Neuron (in vitro differentiated cells): ENCODE measurements around the gene SLC30A7.
"Not testable (repeated sequence)": the region's sequence is repeated elsewhere in the genome, so short reads cannot be mapped to it uniquely, and the experiment has no call there.

Experiments used
- H2AFZ ChIP-seq: one replicate; pipeline ENCODE4 v1.6.1; 2013; ENCODE audit warnings: low read depth, mild to moderate bottlenecking, inconsistent platforms, low read length, moderate library complexity
- H3K27me3 ChIP-seq: one replicate; pipeline ENCODE4 v1.6.1; 2013; ENCODE audit warnings: low read length; ENCODE audit not compliant: insufficient read depth
- H3K36me3 ChIP-seq: one replicate; pipeline ENCODE4 v1.6.1; 2013; ENCODE audit warnings: low read length; ENCODE audit not compliant: insufficient read depth
- H3K4me1 ChIP-seq: one replicate; pipeline ENCODE4 v1.6.1; 2013; ENCODE audit warnings: low read length; ENCODE audit not compliant: insufficient read depth
- H3K4me3 ChIP-seq: 2 replicates; pipeline ENCODE4 v1.5.1; 2013; ENCODE audit warnings: mild to moderate bottlenecking, low read length, moderate library complexity
- H3K9me3 ChIP-seq: one replicate; pipeline ENCODE4 v1.6.1; 2013; ENCODE audit warnings: low read length

Gene SLC30A7

DNA sequence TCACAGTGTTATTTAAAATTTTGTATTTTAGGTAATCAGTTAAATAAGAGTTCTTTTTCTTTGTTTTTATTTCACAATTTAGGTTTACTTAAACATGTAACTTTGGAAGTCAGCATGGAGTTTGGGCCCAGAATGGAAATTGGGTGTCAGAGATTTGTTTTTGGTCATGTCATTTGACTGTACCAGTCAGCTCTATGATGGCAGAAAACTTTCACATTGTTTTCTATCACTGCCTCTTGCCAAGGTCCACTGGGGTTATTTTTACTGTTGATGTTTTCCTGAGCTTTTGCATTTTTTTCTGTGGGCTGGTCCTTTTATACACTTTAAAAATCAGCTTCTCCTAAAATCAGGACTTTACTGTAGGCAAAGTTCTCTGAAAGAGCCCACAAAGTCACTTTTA, 54.4 kb downstream of the SLC30A7 start:
- Histone ChIP-seq H3K4me1 (peaks cover 22% of the 10 kb centered on the region), H3K4me3 (no peak overlapping the region), H3K36me3 (peaks cover 13% of the 10 kb centered on the region), H3K9me3 (no peaks in the 10 kb centered on the region), H3K27me3 (no peaks in the 10 kb centered on the region), H2AFZ (no peak overlapping the region)

DNA sequence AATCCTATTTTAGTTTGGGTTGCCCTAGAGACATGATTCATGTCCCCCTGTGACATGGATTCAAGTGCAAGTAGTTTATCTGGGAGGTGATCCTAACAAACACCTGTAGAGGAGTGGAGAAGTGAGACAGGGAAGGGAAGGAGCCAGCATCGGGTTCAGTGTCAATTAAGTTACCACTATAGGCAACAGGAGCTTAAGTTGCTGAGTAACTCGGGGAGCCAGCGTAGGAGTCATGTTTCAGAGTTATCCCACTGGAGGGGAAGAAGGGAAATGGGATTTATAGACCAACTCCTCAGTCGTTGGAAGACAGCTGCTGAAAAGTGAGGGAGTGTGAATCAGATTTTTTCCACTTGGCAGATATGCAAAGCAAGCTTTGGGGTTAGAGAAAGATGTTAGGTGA, 54.9 kb downstream of the SLC30A7 start:
- peaks cover 13% of the 10 kb centered on the region for H3K36me3 ChIP-seq
- H3K4me1 ChIP-seq, result peaks cover 26% of the 10 kb centered on the region
- no peaks in the 10 kb centered on the region for H3K9me3 ChIP-seq
- no peak overlapping the region for H3K4me3 ChIP-seq
- no peak overlapping the region for H2AFZ ChIP-seq
- no peaks in the 10 kb centered on the region for H3K27me3 ChIP-seq

DNA sequence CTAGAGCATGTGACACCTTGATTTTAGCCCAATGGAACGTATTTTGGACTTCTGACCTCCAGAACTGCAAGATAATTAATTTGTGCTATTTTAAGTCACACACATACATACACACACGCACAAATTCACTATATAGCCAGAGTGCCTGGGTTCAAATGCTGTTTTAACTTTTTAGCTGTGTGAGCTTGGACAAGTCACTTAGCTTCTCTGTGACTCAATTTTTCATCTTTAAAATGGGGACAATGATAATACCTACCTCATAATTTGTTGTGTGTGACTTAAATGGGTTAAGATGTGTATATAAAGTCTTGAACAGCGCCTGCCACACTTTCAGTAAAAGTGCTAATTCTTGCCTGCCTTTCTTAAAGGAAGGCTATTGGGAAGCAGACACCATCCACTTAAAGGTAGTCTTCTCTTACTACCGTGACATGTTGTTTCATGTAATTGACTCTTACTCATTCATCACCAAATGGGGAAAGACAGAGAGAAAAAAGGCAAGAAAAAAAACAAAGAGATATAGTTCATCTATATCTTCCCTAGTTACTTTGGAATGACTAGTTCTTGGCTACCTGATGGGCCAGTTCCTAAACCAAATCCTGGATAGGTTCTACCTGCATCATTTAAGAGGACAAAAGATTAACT, 56.3 kb downstream of the SLC30A7 start:
- no peak overlapping the region for H2AFZ ChIP-seq
- peaks cover 13% of the 10 kb centered on the region for H3K36me3 ChIP-seq
- no peaks in the 10 kb centered on the region for H3K27me3 ChIP-seq
- H3K4me1 ChIP-seq, result peaks cover 27% of the 10 kb centered on the region
- H3K4me3 ChIP-seq, result no peak overlapping the region
- no peaks in the 10 kb centered on the region for H3K9me3 ChIP-seq

DNA sequence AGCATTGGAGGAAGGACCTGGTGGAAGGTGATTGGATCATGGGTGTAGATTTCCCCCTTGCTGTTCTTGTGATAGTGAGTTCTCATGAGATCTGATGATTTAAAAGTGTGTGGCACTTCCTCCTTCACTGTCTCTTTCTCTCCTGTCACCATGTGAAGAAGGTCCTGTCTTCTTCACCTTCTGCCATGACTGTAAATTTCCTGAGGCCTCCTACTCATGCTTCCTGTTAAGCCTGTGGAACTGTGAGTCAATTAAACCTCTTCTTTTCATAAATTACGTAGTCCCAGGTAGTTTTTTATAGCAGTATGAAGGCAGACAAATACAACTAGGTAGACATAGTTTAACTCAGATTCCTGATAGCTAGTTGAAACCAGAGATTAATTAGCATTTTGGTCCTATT, 57.1 kb downstream of the SLC30A7 start:
- Histone ChIP-seq H3K4me1 (peaks cover 27% of the 10 kb centered on the region), H3K36me3 (peaks cover 13% of the 10 kb centered on the region)
- H2AFZ ChIP-seq, H3K27me3 ChIP-seq, H3K9me3 ChIP-seq, H3K4me3 ChIP-seq: not testable (repeated sequence)

DNA sequence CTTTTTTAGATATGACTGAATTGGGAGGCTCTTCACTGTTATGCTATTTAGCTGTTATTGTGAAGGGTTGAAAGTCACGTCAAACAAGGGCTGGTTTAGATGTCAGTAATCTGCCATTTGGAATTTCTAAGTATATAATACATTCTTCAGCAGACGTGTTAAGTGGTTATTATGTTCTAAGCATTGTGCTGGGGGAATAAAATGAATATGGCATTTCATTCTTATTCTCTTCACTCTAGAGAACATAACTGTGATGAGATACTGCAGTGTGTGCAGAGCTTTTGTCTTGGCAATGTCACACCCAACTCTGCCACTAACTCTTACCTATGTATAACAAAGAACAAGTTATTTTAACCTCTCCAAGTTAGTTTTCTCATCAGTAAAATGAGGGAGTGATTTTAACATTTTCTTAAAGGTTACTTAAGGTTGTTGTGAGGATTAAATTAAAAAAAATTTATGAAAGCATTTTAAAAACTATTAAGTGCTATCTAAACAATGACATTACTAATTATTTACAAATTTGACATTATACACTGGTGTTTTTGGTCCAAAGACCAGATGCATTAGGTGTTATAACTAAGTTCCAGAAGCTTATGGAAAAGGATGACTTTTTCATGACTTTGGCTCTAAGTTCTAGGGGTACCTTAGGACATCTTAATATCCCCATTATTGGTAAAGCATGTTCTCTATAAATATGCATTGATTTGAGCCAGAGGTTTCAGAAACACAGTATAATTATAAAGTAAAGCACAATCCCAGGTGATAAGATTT, 58.3 kb downstream of the SLC30A7 start:
- Histone ChIP-seq H2AFZ (no peak overlapping the region), H3K4me3 (no peak overlapping the region), H3K36me3 (peaks cover 10% of the 10 kb centered on the region), H3K27me3 (no peaks in the 10 kb centered on the region), H3K9me3 (no peaks in the 10 kb centered on the region), H3K4me1 (peaks cover 27% of the 10 kb centered on the region)

DNA sequence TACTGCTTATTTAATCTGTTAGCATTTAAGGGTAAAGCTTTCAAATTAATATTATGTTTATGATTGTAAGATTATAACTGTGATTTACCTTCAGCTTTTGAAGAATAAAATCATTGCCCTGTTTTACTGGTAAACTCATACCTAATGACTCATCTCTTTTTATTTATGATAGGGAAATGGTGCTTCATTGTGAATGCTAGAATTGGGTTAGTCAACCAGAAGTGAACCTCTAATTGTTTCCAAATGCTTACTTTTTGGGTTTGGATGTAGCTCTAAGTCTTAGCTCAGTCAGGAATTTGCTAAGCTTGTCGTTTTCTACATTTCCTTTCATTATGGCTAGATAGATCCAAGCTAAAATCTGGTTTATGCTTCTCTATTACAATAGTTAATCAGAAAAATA, 59.4 kb downstream of the SLC30A7 start:
- Histone ChIP-seq H2AFZ (no peak overlapping the region), H3K27me3 (no peaks in the 10 kb centered on the region), H3K36me3 (peaks cover 10% of the 10 kb centered on the region), H3K4me3 (no peak overlapping the region), H3K9me3 (no peaks in the 10 kb centered on the region), H3K4me1 (peaks cover 30% of the 10 kb centered on the region)

DNA sequence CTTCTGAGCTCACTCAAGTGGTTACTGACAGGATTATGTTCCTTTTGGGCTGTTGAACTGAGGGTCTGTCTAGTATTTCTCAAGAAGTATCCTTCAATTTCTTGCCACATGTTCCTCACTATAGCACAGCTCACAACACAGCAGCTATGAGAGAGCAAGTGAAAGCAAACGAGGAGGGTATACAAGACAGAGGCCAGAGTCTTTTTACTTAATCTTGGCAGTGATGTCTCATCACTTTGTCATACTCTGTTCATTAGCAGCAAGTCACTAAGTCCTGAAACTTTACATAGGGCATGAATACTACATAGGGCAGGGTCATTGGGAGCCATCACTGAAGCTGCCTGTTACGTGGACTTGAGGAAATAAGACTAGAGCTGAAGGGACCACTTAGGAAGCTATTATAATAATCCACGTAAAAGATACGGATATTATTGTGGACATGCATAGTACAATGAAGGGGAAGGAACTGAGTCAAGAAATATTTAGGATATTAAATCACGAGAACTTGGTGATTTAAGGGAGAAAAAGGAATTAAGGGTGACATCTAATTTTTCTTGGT, 63.7 kb downstream of the SLC30A7 start:
- Histone ChIP-seq H3K27me3 (no peaks in the 10 kb centered on the region), H3K4me3 (no peak overlapping the region), H2AFZ (no peak overlapping the region), H3K36me3 (peaks cover 5% of the 10 kb centered on the region), H3K9me3 (no peaks in the 10 kb centered on the region), H3K4me1 (peaks cover 14% of the 10 kb centered on the region)

DNA sequence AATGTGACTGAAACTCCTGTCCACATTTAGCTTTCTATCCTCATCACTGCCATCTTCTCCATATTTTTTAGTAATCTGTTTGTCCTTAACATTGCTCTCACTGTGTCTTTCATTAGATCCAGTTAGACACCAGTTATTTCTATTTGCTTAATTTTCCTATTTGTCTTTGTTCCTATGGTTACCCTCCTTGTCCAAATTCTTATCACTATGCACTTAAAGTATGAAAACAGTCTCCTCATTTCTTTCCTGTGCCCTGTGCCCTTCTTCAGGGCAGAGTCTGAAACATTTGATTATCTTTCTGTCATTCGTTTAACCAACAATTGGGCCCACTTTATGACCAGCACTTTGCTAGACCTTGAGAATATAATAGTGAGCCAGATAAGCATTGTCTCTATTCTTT, 64.2 kb downstream of the SLC30A7 start:
- Histone ChIP-seq H3K9me3 (no peaks in the 10 kb centered on the region), H2AFZ (no peak overlapping the region), H3K4me3 (no peak overlapping the region), H3K4me1 (peaks cover 11% of the 10 kb centered on the region), H3K27me3 (no peaks in the 10 kb centered on the region), H3K36me3 (peaks cover 9% of the 10 kb centered on the region)

DNA sequence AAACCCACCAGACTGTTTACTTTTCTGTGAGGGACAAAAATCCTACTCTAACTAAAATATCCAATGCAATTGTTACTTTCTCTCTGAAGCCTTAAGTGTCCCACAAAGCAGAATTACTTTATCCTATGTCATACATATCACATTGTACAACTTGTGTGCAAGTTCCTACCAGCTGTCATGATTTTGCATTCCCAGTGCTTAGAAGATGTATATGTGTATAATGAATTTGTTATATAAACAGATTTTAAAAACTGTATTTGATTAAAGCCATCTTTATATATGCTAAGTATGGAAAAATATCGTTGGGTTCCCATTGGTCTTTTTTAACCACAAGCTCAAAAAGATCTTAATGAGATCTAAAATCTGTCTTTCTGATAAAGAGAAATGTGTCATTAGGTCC, 72.7 kb downstream of the SLC30A7 start:
- H3K36me3 ChIP-seq, result peaks cover 41% of the 10 kb centered on the region

DNA sequence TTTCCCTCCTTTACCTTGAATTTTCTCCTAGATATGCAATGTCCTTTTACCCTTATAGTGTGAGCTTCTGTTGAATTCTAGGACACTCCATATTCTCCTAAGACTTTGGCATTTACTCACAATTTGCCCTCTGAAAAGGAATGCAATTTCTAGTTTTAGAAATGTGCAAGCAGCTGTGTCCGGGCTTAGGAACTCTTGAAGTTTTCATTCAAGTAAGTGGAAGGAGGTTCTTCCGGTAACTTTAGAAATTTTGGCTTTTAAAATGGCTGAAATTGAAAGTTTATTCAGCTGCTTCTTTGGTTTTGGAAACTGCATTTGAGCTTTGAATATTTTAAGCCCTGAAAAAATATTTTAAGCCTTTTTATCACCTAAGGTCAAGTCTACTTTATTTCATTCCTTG, 73.4 kb downstream of the SLC30A7 start:
- no peaks in the 10 kb centered on the region for H3K27me3 ChIP-seq
- no peaks in the 10 kb centered on the region for H3K4me1 ChIP-seq
- no peak overlapping the region for H2AFZ ChIP-seq
- H3K9me3 ChIP-seq, result peaks cover 2% of the 10 kb centered on the region
- peaks cover 45% of the 10 kb centered on the region for H3K36me3 ChIP-seq
- H3K4me3 ChIP-seq, result no peak overlapping the region

More for the DNA sequence above, 72.7 kb downstream of the SLC30A7 start:
- Histone ChIP-seq H3K4me3 (no peak overlapping the region), H2AFZ (no peak overlapping the region), H3K9me3 (peaks cover 2% of the 10 kb centered on the region), H3K4me1 (no peaks in the 10 kb centered on the region), H3K27me3 (no peaks in the 10 kb centered on the region)

DNA sequence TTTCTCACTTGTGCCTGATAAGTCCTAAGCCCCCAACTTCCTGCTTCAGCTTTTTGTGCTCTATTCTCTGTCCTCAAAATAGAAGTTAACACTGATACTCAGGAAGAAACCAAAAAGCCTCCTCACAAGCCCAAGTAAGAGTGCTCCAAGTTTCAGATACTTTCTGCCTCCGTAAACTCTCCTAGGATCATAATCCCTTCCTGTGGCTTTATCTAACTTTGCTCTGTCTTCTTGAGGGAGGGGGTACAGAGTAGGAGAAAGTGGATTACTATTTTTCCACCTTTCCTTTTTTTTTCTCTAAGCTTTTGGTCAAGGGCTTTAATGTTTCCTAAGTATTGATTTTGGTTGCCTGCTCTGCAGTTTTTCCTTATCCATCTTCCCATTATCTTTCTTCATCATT, 75.1 kb downstream of the SLC30A7 start:
- peaks cover 42% of the 10 kb centered on the region for H3K36me3 ChIP-seq
- no peaks in the 10 kb centered on the region for H3K27me3 ChIP-seq
- no peak overlapping the region for H2AFZ ChIP-seq
- no peaks in the 10 kb centered on the region for H3K4me1 ChIP-seq
- H3K4me3 ChIP-seq, result no peak overlapping the region
- no peaks in the 10 kb centered on the region for H3K9me3 ChIP-seq

DNA sequence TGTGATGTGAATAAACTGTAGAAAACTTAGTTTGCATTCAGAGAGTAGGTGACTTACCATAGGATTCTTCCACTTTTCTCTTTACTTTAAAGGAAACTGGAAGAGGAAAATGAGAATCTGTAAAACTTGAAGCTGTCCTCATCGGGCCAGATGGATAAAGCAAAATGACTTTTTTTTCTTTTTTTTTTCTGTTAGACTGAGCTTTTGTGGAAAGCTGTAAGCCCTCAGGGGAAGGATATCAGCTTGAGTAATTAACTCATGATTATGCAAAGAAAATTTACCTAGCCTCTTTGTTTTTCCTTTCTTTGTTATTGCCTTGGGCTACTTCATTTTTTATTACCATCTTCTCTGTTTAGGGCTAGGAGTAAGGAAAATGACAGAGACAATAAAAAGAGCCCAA, 76.3 kb downstream of the SLC30A7 start:
- Histone ChIP-seq H3K36me3 (peaks cover 44% of the 10 kb centered on the region), H3K9me3 (no peaks in the 10 kb centered on the region), H3K27me3 (no peaks in the 10 kb centered on the region), H2AFZ (no peak overlapping the region), H3K4me3 (no peak overlapping the region), H3K4me1 (no peaks in the 10 kb centered on the region)

DNA sequence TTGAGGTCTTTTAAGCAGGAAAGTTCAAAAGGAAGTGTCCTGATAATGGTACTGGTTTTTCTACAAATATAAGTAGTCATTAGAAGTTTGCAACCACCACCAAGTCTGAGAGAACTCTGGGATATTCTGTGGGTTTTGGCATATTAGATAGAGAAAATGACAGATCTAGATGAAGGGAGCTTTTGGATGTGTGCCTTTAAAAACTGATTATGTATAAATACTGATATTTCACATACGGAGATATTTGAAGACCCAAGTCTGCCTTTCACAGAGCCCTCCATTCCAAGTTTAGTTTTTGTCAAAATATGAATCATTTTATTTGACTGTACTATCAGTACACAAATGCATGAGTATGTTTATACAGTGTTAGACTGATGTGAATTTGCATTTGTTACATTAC, 81.0 kb downstream of the SLC30A7 start:
- Histone ChIP-seq H3K36me3 (peaks cover 43% of the 10 kb centered on the region), H3K4me1 (no peaks in the 10 kb centered on the region), H2AFZ (no peak overlapping the region), H3K4me3 (no peak overlapping the region), H3K9me3 (no peaks in the 10 kb centered on the region), H3K27me3 (no peaks in the 10 kb centered on the region)
